ENCODE data around the gene EPAS1. TPM values are rescaled to one million over a fixed set of nuclear protein-coding genes. Genes with fewer than 3 reads are reported as not detected.

EPAS1 gene
- total and polyA plus RNA-seq, 2 of the 13 experiments (the other 11 are each of a cell fraction or from before 2014, with no cell fraction given) = 47.1 to 182 TPM

GRCh38 chr2:46298522-46299353 lies 1.5 kb downstream of the EPAS1 start (continued):
- TF ChIP-seq ZNF569 (CRISPR knock-in tag; IDR thresholded peaks at IDR 0.05; ENCODE audit: borderline replicate concordance) = no peak
- TF ChIP-seq ZNF460 (CRISPR knock-in tag; IDR thresholded peaks at IDR 0.05; ENCODE audit: borderline replicate concordance) = peak; percentile 24; the same call in 1 of the 2 replicates
- no peak for TF ChIP-seq LCORL (IDR thresholded peaks at IDR 0.05)
- TF ChIP-seq LCORL (CRISPR knock-in tag; IDR thresholded peaks at IDR 0.05) = no peak; the same call in 1 of the 2 replicates
- TF ChIP-seq ZBTB44 (CRISPR knock-in tag; IDR thresholded peaks at IDR 0.05) = no peak
- 0 out of 2 replicates have a peak, but pooled peaks have one; percentile 13 for TF ChIP-seq ZNF546 (CRISPR knock-in tag; conservative IDR thresholded peaks at IDR 0.05)
- TF ChIP-seq PBX3 (CRISPR knock-in tag; IDR thresholded peaks at IDR 0.05; ENCODE audit: borderline replicate concordance) = no peak
- TF ChIP-seq SMAD3 (CRISPR knock-in tag; IDR thresholded peaks at IDR 0.05) = no peak; the same call in 1 of the 2 replicates
- peak; percentile 30; the same call in 1 of the 2 replicates for TF ChIP-seq IKZF5 (CRISPR knock-in tag; IDR thresholded peaks at IDR 0.05)
- TF ChIP-seq MAFF (IDR thresholded peaks at IDR 0.05; ENCODE audit: low read depth, low read length) = no peak
- 0 out of 2 replicates have a peak, but pooled peaks have one; percentile 26 for TF ChIP-seq ZNF564 (CRISPR knock-in tag; IDR thresholded peaks at IDR 0.05)
- TF ChIP-seq KAT7 (CRISPR knock-in tag; IDR thresholded peaks at IDR 0.05; ENCODE audit: borderline replicate concordance) = no peak; the same call in 1 of the 2 replicates
- no peak; the same call in 1 of the 2 replicates for TF ChIP-seq ZSCAN20 (CRISPR knock-in tag; IDR thresholded peaks at IDR 0.05; ENCODE audit: borderline replicate concordance)
- no peak for TF ChIP-seq PTBP1 (IDR thresholded peaks at IDR 0.05; ENCODE audit: low read depth, low read length, poor library complexity, severe bottlenecking)
- no peak for TF ChIP-seq LBX2 (CRISPR knock-in tag; IDR thresholded peaks at IDR 0.05; ENCODE audit: borderline replicate concordance)
- TF ChIP-seq ATAD3A (CRISPR knock-in tag; IDR thresholded peaks at IDR 0.05) = 0 out of 2 replicates have a peak, but pooled peaks have one; percentile 30
- peak; percentile 80; the same call in 1 of the 2 replicates for TF ChIP-seq DZIP1 (CRISPR knock-in tag; IDR thresholded peaks at IDR 0.05)
- peak; percentile 67 for TF ChIP-seq ZNF430 (CRISPR knock-in tag; IDR thresholded peaks at IDR 0.05)
- no peak for TF ChIP-seq AKAP8 (CRISPR knock-in tag; IDR thresholded peaks at IDR 0.05)
- TF ChIP-seq GLMP (CRISPR knock-in tag; IDR thresholded peaks at IDR 0.05; ENCODE audit: borderline replicate concordance) = no peak
